ENCODE measurements around the gene EPB41L5.

Gene EPB41L5

GRCh38 chr2:120125195-120125594, 112.3 kb downstream of the EPB41L5 start:
- Histone ChIP-seq H2AK5ac (ENCODE audit: low read length, severe bottlenecking) (no peak overlapping the region), H3K27ac (ENCODE audit: low read length, poor library complexity, severe bottlenecking) (no peak overlapping the region), H3K4me2 (ENCODE audit: low read length, poor library complexity, severe bottlenecking) (no peak overlapping the region), H3K18ac (ENCODE audit: low read depth in 1 of 2, low read length in 2 of 2) (no peak overlapping the region), H3K27me3 (ENCODE audit: control insufficient read depth in 1 of 2, insufficient read depth in 1 of 2, low read length in 2 of 2) (no peaks in the 10 kb centered on the region), H3K14ac (ENCODE audit: low read length in 2 of 2) (no peak overlapping the region), H2AFZ (ENCODE audit: low read depth, low read length) (no peak overlapping the region), H3K79me1 (replicated peaks; ENCODE audit: low read length, poor library complexity, severe bottlenecking) (no peaks in the 10 kb centered on the region), H2BK5ac (ENCODE audit: low read depth, low read length, poor library complexity, severe bottlenecking) (no peak overlapping the region), H2BK15ac (ENCODE audit: low read depth, poor library complexity, severe bottlenecking) (no peak overlapping the region), H3K23ac (ENCODE audit: low read length in 2 of 2) (no peak overlapping the region), H2BK12ac (ENCODE audit: low read length in 2 of 2) (no peak overlapping the region), H4K91ac (ENCODE audit: low read length) (no peak overlapping the region), H3K9ac (ENCODE audit: low read length) (no peak overlapping the region), H2BK120ac (ENCODE audit: low read depth, low read length) (no peak overlapping the region), H3K4ac (ENCODE audit: low read depth in 1 of 2, low read length in 2 of 2) (no peak overlapping the region), H3K4me1 (ENCODE audit: control insufficient read depth, insufficient read depth, low read depth, low read length) (no peaks in the 10 kb centered on the region), H4K8ac (ENCODE audit: low read length) (no peak overlapping the region), H3K4me3 (ENCODE audit: insufficient read depth in 1 of 2, low read depth in 1 of 2, low read length in 2 of 2) (no peak overlapping the region), H3K9me3 (ENCODE audit: control insufficient read depth, low read length) (no peaks in the 10 kb centered on the region), H3K36me3 (ENCODE audit: control insufficient read depth in 1 of 2, insufficient read depth in 2 of 2, low read depth in 1 of 2, low read length in 2 of 2) (no peaks in the 10 kb centered on the region)
- WGBS: 99% methylated on average over 3 of the region's 3 CpGs
- no peak for DNase-seq

- Histone ChIP-seq H4K8ac (ENCODE audit: low read length) (no peak overlapping the region), H3K9me3 (ENCODE audit: control insufficient read depth, low read length) (no peaks in the 10 kb centered on the region), H3K9ac (ENCODE audit: low read length) (no peak overlapping the region), H2BK120ac (ENCODE audit: low read depth, low read length) (no peak overlapping the region), H3K27me3 (ENCODE audit: control insufficient read depth in 1 of 2, insufficient read depth in 1 of 2, low read length in 2 of 2) (no peaks in the 10 kb centered on the region), H3K4me3 (ENCODE audit: insufficient read depth in 1 of 2, low read depth in 1 of 2, low read length in 2 of 2) (no peak overlapping the region), H3K79me1 (replicated peaks; ENCODE audit: low read length, poor library complexity, severe bottlenecking) (no peaks in the 10 kb centered on the region), H3K36me3 (ENCODE audit: control insufficient read depth in 1 of 2, insufficient read depth in 2 of 2, low read depth in 1 of 2, low read length in 2 of 2) (no peaks in the 10 kb centered on the region), H3K4ac (ENCODE audit: low read depth in 1 of 2, low read length in 2 of 2) (no peak overlapping the region), H3K18ac (ENCODE audit: low read depth in 1 of 2, low read length in 2 of 2) (no peak overlapping the region), H2AK5ac (ENCODE audit: low read length, severe bottlenecking) (no peak overlapping the region), H3K27ac (ENCODE audit: low read length, poor library complexity, severe bottlenecking) (no peak overlapping the region), H2BK12ac (ENCODE audit: low read length in 2 of 2) (no peak overlapping the region), H2BK5ac (ENCODE audit: low read depth, low read length, poor library complexity, severe bottlenecking) (no peak overlapping the region), H3K23ac (ENCODE audit: low read length in 2 of 2) (no peak overlapping the region), H3K4me2 (ENCODE audit: low read length, poor library complexity, severe bottlenecking) (no peak overlapping the region), H2BK15ac (ENCODE audit: low read depth, poor library complexity, severe bottlenecking) (no peak overlapping the region), H3K14ac (ENCODE audit: low read length in 2 of 2) (no peak overlapping the region), H2AFZ (ENCODE audit: low read depth, low read length) (no peak overlapping the region), H4K91ac (ENCODE audit: low read length) (no peak overlapping the region), H3K4me1 (ENCODE audit: control insufficient read depth, insufficient read depth, low read depth, low read length) (peaks cover under 1% of the 10 kb centered on the region)
- no peak for DNase-seq
Measured at GRCh38 chr2:120128216-120128615, 115.3 kb downstream of the EPB41L5 start.

GRCh38 chr2:120132190-120132589, 119.3 kb downstream of the EPB41L5 start:
- H3K4me3 ChIP-seq (ENCODE audit: insufficient read depth in 1 of 2, low read depth in 1 of 2, low read length in 2 of 2): no peak overlapping the region
- H4K8ac ChIP-seq (ENCODE audit: low read length): no peak overlapping the region
- no peaks in the 10 kb centered on the region for H3K36me3 ChIP-seq (ENCODE audit: control insufficient read depth in 1 of 2, insufficient read depth in 2 of 2, low read depth in 1 of 2, low read length in 2 of 2)
- H2BK12ac ChIP-seq (ENCODE audit: low read length in 2 of 2): no peak overlapping the region
- peaks cover 6% of the 10 kb centered on the region for H3K4me1 ChIP-seq (ENCODE audit: control insufficient read depth, insufficient read depth, low read depth, low read length)
- H2BK5ac ChIP-seq (ENCODE audit: low read depth, low read length, poor library complexity, severe bottlenecking): no peak overlapping the region
- H3K9me3 ChIP-seq (ENCODE audit: control insufficient read depth, low read length): no peaks in the 10 kb centered on the region
- WGBS: 0% methylated on average over 2 of the region's 5 CpGs
- H2AK5ac ChIP-seq (ENCODE audit: low read length, severe bottlenecking): no peak overlapping the region
- H3K23ac ChIP-seq (ENCODE audit: low read length in 2 of 2): no peak overlapping the region
- H3K18ac ChIP-seq (ENCODE audit: low read depth in 1 of 2, low read length in 2 of 2): no peak overlapping the region
- H3K4me2 ChIP-seq (ENCODE audit: low read length, poor library complexity, severe bottlenecking): no peak overlapping the region
- no peak overlapping the region for H3K4ac ChIP-seq (ENCODE audit: low read depth in 1 of 2, low read length in 2 of 2)
- H2BK15ac ChIP-seq (ENCODE audit: low read depth, poor library complexity, severe bottlenecking): no peak overlapping the region
- peak; percentile 59 for DNase-seq
- H3K79me1 ChIP-seq (replicated peaks; ENCODE audit: low read length, poor library complexity, severe bottlenecking): no peaks in the 10 kb centered on the region
- no peak overlapping the region for H3K9ac ChIP-seq (ENCODE audit: low read length)
- peak overlapping the region; percentile 66 for H3K27ac ChIP-seq (ENCODE audit: low read length, poor library complexity, severe bottlenecking)
- H2AFZ ChIP-seq (ENCODE audit: low read depth, low read length): no peak overlapping the region
- H3K27me3 ChIP-seq (ENCODE audit: control insufficient read depth in 1 of 2, insufficient read depth in 1 of 2, low read length in 2 of 2): no peaks in the 10 kb centered on the region
- no peak overlapping the region for H4K91ac ChIP-seq (ENCODE audit: low read length)
- no peak overlapping the region for H3K14ac ChIP-seq (ENCODE audit: low read length in 2 of 2)
- H2BK120ac ChIP-seq (ENCODE audit: low read depth, low read length): no peak overlapping the region

GRCh38 chr2:120132691-120133090, 119.8 kb downstream of the EPB41L5 start:
- Histone ChIP-seq H4K8ac (ENCODE audit: low read length) (no peak overlapping the region), H2BK15ac (ENCODE audit: low read depth, poor library complexity, severe bottlenecking) (no peak overlapping the region), H3K9ac (ENCODE audit: low read length) (no peak overlapping the region), H3K4me1 (ENCODE audit: control insufficient read depth, insufficient read depth, low read depth, low read length) (peaks cover 6% of the 10 kb centered on the region), H3K4me2 (ENCODE audit: low read length, poor library complexity, severe bottlenecking) (no peak overlapping the region), H4K91ac (ENCODE audit: low read length) (no peak overlapping the region), H2AFZ (ENCODE audit: low read depth, low read length) (no peak overlapping the region), H3K27ac (ENCODE audit: low read length, poor library complexity, severe bottlenecking) (peak overlapping the region; percentile 66), H2BK120ac (ENCODE audit: low read depth, low read length) (no peak overlapping the region), H3K79me1 (replicated peaks; ENCODE audit: low read length, poor library complexity, severe bottlenecking) (no peaks in the 10 kb centered on the region), H2BK5ac (ENCODE audit: low read depth, low read length, poor library complexity, severe bottlenecking) (no peak overlapping the region), H3K9me3 (ENCODE audit: control insufficient read depth, low read length) (no peaks in the 10 kb centered on the region), H2AK5ac (ENCODE audit: low read length, severe bottlenecking) (peak overlapping the region; percentile 76), H3K18ac (ENCODE audit: low read depth in 1 of 2, low read length in 2 of 2) (no peak overlapping the region), H3K4me3 (ENCODE audit: insufficient read depth in 1 of 2, low read depth in 1 of 2, low read length in 2 of 2) (no peak overlapping the region), H3K27me3 (ENCODE audit: control insufficient read depth in 1 of 2, insufficient read depth in 1 of 2, low read length in 2 of 2) (no peaks in the 10 kb centered on the region), H3K36me3 (ENCODE audit: control insufficient read depth in 1 of 2, insufficient read depth in 2 of 2, low read depth in 1 of 2, low read length in 2 of 2) (no peaks in the 10 kb centered on the region), H2BK12ac (ENCODE audit: low read length in 2 of 2) (no peak overlapping the region), H3K4ac (ENCODE audit: low read depth in 1 of 2, low read length in 2 of 2) (peak overlapping the region in 1 of 2 experiments; percentile 7), H3K23ac (ENCODE audit: low read length in 2 of 2) (no peak overlapping the region), H3K14ac (ENCODE audit: low read length in 2 of 2) (no peak overlapping the region)
- WGBS: 100% methylated on average over 1 of the region's 1 CpG
- peak; percentile 12 for DNase-seq

All from mesenchymal stem cell (in vitro differentiated cells and primary cell).